Measurements from ENCODE around the gene P2RX5.

P2RX5 gene

DNA sequence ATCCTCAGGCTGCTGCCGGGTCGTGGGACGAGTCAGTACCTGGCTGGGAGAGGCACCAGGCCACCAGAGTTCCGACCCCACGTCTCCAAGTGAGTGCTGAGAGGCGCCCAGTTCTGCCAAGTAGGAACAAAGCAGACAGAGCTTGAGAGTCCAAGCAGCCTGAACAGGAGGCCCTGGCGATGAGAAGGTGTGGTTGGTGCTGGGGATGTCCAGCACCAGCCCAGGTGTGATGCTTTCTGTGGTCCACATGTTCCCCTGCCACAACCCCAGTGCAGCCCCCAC lies 38.4 kb downstream of the P2RX5 start:
- no peak for DNase-seq (ENCODE audit: low read depth in 2 of 2)

DNA sequence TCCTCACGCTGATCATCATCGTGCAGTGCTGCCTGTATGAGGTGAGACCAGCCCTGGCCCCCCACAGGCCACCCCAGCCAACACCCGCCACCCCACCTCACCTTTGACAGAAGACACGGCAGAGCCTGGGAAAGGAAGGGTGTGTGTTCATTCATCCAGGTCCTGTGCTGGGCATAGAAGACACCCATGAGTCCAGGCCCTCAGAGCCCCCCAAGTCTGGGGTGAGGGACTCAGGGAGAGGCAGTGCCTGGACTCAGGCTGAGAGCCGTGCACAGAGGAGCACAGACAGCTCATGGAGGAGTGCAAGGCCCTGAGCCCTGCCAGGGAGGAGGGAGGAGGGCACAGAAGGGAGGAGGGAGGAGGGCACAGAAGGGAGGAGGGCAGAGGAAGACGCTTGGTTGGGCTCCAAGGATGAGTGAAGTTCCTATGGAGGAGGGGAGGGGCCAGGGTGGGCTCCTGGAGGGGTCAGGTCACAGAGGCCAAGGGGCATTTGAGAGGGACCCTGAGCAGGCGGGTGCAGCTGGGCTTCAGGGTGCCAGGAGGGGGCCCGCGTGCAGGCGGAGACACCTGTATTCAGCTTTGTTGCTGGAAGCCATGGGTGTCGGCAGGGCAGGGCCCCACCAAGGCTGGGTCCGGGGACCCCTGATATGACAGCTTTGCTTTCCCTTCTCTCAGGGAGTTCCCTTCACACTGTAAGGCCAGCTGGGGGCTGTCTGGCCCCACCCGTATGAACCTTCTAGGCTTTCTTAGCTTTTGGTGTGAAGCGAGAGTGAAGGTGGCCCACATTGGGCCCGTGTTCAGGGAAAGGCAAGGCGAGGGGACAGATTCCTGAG lies 39.0 kb downstream of the P2RX5 start:
- DNase-seq (ENCODE audit: low read depth in 2 of 2): no peak

DNA sequence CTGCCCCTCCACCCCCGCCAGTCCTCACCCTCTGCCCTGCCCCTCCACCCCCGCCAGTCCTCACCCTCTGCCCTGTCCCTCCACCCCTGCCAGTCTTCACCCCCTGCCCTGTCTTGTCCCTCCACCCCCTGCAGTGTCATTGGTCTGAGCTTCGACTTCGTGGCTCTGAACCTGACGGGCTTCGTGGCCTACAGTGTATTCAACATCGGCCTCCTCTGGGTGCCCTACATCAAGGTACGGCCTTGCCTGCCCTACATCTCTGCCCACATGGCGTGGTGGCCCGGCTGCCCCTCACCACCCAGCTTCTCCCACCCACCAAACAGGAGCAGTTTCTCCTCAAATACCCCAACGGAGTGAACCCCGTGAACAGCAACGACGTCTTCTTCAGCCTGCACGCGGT lies 39.6 kb downstream of the P2RX5 start:
- DNase-seq (ENCODE audit: low read depth in 2 of 2): no peak

DNA sequence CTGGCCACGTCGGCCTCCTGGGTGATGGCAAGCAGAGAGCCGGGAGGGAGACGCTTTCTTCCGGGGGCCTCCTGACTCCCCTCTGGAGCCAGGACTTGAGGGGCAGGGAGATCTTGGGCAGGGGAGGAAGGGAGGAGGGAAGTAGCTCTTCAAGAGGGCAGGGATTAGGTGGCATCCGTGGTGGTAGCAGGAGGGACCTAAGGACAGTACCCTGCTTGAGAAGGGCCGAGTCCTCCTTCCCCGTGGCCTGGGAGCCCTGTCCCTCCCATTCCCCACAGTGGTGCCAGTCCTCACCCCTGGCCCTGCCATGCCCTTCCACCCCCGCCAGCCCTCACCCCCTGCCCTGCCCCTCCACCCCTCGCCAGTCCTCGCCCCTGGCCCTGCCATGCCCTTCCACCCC lies 40.2 kb downstream of the P2RX5 start:
- DNase-seq (ENCODE audit: low read depth in 2 of 2): no peak

DNA sequence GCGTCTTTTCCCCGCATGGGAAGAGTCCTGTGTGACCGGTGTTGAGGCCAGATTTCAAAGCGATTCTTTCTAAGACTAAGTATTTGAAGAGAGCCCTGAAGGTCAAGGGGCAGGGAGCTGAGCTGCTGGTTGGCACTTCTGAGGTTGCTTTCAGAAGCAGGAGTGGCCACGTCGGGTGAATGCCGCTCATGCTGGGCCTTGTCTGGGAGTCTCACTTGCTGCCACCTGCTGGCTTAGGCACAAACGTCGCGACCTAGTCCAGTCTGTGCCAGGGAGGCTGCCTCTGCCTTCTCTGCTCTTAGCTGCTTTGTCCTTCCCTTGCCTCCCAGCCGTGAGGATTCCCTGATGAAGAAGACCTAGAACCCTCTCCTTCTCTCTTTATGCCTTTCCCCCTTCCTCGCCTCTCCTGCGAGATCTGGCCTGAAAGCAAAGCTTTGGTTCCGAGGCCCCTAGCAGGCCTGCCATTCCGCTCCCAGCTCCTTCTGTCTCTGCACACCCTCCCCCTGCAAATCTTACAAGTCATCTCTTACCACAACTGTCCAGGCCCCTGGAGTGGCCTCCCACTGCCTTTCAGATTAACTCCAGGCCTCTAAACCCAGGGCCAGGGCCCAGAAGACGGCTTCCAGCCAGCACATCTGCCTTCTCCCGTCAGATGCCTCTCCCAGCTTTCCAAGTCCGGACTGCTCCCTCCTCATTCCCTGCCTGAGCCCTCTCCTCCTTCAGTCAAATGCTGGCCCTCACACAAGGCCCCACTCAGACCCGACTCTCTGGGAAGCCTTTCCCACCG lies 48.0 kb downstream of the P2RX5 start:
- DNase-seq (ENCODE audit: low read depth in 2 of 2): no peak

DNA sequence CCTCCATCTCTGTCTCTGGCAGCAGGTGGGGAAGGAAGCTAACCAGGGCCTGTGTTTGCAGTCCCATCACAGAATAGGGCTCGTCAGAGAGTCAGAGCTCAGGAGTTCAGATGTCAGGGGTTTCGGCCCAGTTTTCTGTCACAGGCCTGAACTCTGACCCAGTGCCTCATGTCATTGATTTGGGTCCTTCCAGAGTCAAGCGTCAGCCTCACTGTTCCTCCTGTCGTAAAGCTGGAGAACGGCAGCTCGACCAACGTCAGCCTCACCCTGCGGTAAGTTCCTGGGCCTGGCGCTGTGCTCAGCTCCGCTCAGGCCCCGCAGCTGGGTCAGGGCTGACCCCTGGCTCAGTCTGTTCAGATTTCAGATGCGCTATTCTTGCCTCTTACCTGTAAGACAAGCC lies 48.7 kb downstream of the P2RX5 start:
- DNase-seq (ENCODE audit: low read depth in 2 of 2): no peak

DNA sequence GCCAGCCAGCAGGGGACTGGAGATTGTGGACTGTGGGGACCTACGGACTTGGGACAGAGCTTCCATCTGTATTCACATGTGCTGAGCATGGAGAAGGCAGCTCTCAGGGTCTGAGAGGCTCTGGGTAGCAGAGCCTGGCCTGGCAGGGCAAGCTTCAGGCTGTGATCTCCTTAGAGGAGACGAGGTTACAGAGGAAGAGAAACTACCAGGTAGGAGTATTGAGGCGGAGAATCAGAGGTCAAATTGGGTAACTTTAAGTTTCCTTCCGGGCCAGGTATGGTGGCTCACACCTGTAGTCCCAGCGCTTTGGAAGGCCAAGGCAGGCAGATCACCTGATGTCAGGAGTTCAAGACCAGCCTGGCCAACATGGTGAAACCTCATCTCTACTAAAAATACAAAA lies 50.6 kb downstream of the P2RX5 start:
- no peak for DNase-seq (ENCODE audit: low read depth in 2 of 2)

DNA sequence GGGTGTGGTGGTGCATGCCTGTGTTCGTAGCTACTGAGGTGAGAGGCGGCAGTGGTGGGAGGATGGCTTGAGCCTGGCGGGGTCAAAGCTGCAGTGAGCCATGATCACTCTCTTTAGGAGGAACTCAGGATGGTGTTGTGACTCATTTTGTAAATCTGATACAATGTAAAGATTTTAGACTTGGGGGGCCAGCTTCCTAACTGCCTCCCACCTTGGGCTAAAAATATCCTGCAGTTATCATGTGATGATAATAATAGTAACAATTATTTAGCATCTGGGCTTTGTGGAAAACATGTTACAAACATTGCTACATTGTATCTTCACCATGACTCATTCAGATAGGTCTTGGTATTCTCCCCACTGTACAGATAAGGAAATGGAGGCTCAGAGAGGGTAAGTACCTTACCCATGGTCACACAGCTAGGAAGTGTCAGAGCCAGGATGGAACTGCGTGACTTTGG lies 52.0 kb downstream of the P2RX5 start:
- DNase-seq (ENCODE audit: low read depth in 2 of 2): no peak

DNA sequence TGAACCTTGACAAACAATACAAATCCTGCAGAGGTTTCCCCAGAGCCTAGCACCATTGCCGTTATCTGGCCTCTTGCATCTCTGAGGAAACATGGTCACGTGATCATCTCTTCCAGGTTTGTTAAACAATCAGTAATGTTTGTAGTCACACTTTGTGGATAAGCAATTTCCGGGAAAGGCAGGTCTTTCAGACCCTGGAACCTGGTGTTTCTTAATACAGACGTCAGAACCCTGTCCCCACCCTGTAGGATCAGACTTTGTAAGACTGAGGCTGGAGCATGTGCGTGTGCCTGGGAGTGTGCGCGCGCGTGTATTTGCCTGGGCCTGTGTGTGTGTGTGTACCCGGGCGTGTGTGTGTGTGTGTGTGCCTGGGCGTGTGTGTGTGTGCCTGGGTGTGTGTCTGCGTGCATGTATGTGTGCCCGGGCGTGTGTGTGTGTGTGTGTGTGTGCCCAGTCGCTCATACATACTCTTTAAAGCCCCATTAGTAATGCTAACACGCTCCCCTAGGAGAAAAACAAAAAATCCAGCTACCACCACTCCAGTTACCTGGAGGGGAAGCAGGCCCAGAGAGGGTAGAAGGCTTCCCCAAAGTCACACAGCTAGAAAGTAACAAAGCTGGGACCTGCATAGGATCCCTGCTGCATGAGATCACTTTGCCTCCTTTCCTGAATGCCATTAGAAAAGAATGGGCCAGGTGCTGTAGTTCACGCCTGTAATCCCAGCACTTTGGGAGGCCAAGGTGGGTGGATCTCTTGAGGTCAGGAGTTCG lies 54.1 kb downstream of the P2RX5 start:
- no peak for DNase-seq (ENCODE audit: low read depth in 2 of 2)

DNA sequence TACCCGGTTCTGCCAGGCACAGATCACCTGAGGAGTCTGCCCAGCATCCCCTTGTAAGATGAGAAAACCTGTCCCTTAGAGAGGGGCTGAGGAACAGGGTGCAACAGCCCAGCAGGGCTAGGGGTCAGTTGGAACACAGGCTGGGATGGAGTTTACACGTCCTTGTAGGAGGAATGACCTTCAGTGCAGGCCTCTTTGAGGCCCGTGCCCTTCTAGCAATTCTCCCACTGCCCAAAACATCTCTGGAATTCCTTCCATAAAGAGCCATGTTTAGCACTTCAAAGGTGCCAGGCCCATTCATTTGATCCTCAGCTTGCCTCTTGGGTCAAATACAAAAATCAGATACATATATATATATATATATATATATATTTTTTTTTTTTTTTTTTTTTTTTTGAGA lies 54.9 kb downstream of the P2RX5 start:
- no peak for DNase-seq (ENCODE audit: low read depth in 2 of 2)

DNA sequence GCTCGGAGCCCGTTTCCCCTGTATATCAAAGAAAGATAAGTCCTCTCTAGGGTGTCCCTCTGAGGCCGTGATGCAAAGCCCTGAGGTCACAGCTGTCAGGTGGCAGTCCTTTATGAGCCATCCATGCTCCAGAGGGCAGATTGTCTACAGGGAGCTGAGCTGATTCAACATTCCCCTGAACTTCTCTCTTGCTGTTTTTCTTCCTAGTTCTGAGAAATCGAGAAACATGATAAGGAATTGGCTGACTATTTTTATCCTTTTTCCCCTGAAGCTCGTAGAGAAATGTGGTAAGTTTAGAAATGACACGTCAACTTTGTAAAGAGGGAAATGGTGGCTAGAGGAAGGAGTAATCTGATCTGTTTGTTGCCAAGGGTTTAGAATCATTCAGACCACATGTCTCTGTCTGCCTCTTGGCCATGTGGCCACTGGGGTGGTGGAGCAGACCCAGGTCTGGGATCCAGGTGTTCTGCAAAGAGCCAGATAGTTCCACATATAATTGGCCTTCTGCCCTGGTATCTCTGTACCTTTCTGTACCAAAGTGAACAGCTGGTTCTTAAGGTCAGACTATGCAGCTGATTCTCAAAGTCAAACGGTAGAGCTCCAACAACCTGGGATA lies 55.9 kb downstream of the P2RX5 start:
- DNase-seq (ENCODE audit: low read depth in 2 of 2): peak in 1 of 2 experiments; percentile 14

DNA sequence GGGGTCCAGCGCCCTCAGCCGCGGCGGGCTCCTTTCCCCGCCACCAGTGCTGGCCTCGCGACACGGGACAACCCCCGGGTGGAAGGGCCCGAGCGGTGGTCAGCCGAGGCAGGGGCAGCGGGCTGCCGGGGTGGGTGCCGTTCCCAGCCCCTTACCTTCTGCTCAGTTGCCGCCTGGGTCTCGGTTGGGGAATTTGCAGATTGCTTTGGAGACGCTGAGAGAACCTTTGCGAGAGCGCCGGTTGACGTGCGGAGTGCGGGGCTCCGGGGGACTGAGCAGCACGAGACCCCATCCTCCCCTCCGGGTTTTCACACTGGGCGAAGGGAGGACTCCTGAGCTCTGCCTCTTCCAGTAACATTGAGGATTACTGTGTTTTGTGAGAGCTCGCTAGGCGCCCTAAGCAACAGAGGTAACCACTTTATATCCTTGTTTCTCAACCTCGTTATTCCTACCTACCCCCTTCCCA lies 59.0 kb downstream of the P2RX5 start:
- DNase-seq (ENCODE audit: low read depth in 2 of 2): no peak

DNA sequence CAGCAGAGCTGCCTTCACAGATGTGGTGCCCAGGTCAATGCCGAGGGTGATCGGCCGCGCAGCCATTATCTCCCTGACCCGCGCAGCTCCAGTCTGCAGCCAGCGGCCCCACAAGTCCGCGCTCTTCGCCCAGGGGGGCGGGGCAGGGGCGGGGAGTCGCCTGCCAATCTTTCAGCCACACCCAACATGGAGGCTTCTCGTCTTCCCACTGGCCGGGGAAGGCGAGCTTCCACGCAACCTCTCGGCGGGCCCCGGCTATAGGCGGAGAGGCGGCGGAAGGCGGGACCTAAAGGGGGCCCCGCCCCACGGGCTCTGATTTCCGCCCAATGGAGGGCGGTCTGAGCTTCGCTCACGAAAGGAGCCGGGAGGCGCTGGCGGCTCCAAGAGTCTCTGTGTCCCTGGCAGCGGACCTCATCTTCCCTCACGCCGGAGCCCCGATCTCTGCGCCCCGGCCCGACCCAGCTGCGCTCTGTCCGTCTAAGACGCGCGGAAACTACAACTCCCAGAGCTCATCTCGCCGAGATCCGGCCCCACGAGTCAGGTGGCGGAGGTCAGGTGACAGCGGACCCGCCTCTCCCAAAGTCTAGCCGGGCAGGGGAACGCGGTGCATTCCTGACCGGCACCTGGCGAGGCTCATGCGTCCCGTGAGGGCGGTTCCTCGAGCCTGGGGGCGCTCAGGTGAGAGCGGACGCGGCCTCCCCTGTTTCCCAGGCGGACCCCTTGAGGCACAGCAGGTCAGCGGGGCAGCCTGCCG lies 59.6 kb downstream of the P2RX5 start, which contains the start of the genes CTNS and SHPK:
TSS of gene CTNS (plus strand) at position 607 of the 754 bp plus-strand sequence. CDS start 3,447 bp downstream, outside the sequence.
TSS of gene SHPK (minus strand) at position 97 of the 754 bp plus-strand sequence. CDS start at position 66, 31 bp downstream.
- peak; percentile 91 for DNase-seq (ENCODE audit: low read depth in 2 of 2)

DNA sequence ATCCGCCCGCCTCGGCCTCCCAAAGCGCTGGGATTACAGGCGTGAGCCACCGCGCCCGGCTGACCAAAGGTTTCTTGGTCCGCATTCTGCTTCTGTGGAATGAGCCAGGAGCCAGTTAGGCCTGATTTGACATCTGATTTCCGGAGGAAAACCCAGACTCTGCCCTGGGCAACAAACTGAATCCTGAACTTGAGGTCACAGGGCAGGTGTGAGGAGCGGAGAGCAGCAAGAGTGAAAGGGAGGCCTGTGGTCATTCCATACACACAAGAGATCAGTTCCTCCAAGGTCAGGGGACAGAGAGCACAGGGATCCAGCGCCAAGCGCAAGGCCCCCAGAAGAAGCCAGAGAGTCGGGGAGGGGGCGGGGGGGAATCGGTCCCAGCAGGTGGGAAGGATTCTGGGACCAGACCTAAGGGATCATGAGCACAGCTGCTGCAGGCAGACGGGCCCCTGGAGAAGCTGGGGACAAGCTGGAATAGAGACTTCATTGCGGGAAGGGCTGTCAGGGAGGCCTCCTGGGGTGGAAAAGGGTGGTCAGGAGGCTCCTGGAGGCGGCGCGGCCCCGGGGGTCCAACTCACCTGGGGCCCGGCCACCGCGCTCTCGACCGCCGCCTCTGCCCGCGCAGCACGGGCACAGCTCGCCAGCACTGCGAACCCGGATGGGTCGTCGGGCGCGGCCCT lies 60.3 kb downstream of the P2RX5 start:
- no peak for DNase-seq (ENCODE audit: low read depth in 2 of 2)

DNA sequence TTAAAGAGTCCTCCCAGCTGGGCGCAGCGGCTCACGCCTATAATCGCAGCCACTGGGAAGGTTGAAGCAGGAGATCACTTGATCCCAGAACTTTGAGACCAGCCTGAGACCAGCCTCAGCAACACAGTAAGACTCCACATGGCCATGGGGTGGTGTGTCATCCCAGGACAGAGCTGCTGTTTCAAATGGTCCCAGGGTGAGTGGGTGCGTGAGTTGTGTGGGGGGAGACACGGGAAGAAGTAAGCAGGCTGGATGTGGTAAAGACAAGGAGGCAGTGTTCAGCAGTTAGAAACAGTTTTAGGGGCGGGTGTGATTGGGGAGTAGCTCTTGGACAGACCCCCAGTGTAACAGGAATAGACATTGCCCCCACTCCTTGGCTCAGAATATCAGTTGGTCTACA lies 63.7 kb downstream of the P2RX5 start:
- no peak for DNase-seq (ENCODE audit: low read depth in 2 of 2)

DNA sequence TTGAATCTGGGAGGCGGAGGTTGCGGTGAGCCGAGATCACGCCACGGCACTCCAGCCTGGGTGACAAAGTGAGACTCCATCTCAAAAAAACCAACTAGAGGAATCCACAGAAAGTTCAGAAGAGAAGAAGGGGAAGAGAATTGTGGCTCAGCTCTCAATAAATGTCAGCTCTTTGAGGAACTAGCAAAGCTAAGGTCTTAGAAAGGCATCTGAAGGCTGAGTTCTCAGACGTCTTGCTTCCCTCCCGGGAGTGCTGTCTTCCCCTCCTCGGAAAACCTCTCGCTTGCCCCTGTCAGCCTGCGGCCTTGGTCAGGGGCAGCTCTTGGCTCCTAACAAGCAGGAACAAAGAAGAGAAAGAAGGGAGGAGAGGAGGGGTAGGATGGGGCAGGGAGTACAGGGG lies 65.2 kb downstream of the P2RX5 start:
- DNase-seq (ENCODE audit: low read depth in 2 of 2): no peak

DNA sequence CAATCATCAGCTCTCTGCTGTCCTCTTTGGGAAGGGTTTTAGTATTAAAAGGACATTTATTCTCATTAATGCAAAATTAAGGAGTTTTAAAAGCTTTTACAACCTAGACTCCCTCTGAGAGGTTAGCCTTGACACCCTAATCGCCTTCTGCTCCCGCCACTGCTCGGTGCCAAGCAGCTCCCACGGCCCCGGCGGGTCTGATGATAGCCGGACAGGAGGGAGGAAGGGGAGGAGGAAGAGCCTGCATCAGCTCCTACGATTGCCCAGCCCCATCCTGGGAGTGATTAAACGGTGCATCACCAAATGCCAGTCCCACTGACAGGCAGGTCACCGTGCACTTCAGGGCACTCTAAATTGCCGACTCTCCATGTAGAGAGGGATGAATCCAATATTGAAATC lies 68.2 kb downstream of the P2RX5 start:
- no peak for DNase-seq (ENCODE audit: low read depth in 2 of 2)

DNA sequence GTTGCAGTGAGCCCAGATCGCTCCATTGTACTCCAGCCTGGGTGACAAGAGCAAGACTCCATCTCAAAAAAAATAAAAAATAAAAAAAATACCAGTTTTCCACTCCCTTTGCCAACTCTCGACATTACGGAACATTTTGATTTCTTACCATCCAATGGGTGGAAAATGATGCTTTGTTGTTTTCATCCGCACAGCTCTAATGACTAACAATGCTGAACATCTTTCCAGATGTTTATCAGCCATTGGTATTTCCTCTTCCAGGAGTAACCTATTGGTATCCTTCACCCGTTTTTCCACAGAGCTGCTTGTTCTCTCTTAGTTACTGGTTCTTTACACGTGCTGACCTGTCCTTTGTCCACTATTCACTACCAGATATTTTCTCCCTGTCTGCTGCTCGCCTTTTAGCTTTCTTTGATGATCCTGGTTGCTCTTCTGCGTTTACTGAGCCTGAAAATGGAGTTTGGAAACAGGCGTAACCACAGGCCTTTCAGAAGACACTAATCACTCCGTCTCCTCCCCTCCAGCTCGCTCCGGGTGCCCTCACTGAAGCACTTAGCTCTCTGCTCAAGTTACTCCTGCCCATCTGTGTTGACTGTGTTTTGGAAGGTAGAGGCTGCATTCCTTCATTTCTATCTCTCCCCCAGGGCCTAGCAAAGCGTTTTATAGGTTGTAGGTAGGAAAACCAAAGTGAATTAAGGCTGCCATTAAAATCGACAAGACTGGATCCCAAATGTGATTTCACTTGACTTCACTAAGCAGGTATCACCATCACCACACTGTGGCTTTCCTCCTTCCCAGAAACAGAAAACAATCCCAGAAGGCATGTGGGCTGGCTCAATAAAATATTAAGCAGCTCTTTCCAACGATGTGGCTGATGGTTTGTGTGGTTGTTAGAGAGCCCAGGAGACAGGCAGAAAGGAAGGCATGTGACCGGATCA lies 68.9 kb downstream of the P2RX5 start:
- no peak for DNase-seq (ENCODE audit: low read depth in 2 of 2)

Data from fibroblast of skin of left quadriceps (primary cell).